ENCODE results near the gene TLE1.
"Not testable (repeated sequence)": the region's sequence is repeated elsewhere in the genome, so short reads cannot be mapped to it uniquely, and the experiment has no call there.

TLE1 gene

DNA sequence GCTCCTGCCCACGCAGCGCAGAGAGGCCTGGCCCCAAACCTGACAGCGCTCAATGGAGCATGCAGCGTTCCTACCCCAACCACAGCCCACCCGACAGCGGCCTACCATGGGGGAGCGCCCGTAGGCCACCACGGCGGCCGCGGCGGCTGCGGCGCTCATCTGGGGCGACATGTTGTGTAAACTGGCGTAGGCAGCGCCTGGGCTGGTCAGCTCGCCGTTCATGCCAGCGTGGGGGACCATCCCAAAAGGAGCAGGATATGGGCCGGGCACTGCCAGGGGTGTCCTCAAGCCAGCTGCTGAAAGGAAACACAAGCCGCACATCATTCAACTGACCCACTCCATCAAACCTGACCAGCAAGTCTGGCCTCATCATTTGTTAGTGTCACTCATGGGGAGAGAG lies 77.7 kb downstream of the TLE1 start:
- DNase-seq (ENCODE audit: low spot score), result no peak
- TF ChIP-seq, protein P1, sequence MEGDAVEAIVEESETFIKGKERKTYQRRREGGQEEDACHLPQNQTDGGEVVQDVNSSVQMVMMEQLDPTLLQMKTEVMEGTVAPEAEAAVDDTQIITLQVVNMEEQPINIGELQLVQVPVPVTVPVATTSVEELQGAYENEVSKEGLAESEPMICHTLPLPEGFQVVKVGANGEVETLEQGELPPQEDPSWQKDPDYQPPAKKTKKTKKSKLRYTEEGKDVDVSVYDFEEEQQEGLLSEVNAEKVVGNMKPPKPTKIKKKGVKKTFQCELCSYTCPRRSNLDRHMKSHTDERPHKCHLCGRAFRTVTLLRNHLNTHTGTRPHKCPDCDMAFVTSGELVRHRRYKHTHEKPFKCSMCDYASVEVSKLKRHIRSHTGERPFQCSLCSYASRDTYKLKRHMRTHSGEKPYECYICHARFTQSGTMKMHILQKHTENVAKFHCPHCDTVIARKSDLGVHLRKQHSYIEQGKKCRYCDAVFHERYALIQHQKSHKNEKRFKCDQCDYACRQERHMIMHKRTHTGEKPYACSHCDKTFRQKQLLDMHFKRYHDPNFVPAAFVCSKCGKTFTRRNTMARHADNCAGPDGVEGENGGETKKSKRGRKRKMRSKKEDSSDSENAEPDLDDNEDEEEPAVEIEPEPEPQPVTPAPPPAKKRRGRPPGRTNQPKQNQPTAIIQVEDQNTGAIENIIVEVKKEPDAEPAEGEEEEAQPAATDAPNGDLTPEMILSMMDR (IDR thresholded peaks at IDR 0.05; ENCODE audit: extremely low read depth, missing control alignments), result no peak

DNA sequence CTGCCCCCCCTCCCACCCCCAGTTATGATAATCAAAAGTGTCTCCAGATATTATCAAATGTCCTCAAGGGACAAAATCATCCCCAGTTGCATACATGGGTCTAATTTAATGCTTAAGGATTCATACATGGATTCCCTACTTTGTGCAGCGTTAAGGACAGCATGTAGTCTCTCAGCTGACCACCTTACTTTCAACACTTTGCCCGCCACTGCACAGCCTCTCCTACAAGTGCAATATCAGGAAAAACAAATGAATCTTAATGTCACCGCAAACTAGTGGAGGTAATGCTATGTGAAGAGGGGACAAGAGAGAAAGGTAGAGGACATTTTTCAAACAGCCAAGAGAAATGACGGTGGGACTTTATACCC lies 78.6 kb downstream of the TLE1 start:
- DNase-seq (ENCODE audit: low spot score), result no peak
- TF ChIP-seq, protein P1 (IDR thresholded peaks at IDR 0.05; ENCODE audit: extremely low read depth, missing control alignments), result no peak

DNA sequence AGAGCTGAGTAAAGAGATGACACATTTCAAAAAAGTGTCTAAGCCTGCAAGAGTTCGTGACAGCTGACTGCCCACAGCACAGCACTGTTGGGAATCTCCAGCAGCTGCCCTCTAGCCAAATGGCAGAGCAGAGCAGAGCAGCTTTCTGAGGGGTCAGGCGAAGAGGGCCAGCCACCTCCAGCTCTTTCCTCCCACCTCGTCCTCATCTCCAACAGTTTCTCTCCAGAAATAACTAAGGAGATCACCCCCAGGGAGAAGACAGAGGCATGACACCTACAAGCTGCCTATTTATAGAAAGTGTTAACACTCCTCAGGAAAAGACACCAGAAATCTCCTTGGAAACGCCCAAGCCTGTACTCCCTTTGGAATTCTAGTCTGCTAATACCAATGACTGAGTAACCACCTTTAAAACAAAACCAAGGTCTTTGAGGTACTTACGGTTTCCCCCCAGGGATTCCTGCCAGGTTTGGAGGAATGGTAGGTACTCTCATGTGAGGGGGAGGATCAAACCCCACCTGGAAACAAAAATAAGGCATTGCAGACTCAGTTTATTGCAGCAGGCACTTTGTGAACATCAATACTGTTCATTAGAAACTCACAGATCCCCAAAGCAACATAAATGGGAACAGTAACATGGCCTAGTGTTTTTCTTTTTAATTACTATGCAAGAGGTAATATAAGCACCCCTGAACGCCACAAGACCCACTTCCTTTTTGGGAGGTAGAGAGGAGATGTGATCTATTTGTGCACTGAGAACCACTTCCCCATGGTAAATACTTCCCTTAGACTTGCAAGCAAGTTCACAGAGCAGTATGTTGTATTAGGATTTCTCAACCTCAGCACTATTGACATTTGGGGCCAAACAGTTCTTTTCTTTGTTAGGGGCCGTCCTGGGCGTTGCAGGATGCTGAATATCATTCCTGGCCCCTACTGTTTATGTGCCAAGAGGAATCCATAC lies 79.3 kb downstream of the TLE1 start:
- DNase-seq (ENCODE audit: low spot score), result no peak
- TF ChIP-seq, protein P1 (IDR thresholded peaks at IDR 0.05; ENCODE audit: extremely low read depth, missing control alignments), result no peak

DNA sequence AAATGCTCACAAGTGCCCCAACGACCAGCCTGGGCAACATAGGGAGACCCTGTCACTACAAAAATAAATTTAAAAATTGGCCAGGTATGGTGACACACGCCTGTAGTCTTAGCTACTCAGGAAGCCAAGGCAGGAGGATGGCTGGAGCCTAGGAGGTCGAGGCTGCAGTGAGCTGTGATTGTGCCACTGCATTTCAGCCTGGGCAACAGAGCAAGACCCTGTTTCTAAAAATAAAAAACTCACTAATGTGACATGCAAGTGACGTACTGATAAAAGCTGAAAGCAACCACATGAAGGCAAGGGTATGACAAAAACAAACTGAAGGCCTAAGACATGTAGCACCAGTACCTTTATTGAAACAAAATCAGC lies 81.1 kb downstream of the TLE1 start:
- TF ChIP-seq, protein P1 (IDR thresholded peaks at IDR 0.05; ENCODE audit: extremely low read depth, missing control alignments), result no peak

DNA sequence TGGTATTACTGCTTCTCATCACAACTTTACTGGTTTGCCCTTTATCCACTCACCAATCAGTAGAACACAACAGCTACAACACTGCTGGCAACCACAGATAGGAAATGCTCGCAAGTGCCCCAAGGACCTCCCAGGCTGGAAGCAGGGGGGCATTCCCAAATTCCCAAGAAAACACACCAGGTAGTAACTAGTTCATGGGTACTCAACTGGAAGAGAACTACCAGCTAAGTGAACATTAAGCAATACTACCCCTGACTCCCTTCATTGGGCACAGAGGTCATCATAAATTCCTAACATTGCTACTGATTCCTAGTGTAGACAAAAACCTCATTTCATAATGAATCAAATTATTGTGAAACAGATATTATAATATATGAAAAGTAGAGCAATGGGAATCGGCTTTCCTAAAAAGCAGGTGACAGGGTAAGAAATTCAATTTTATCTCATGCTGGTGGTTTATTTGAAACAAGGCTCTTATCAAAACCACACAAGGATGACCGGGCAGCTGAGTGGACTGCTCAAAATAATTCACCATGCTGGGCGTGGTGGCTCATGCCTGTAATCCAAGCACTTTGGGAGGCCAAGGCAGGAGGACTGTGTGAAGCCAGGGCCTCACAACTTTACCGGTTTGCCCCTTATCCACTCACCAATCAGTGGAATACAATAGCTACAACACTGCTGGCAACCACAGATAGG lies 81.6 kb downstream of the TLE1 start:
- TF ChIP-seq, protein P1 (IDR thresholded peaks at IDR 0.05; ENCODE audit: extremely low read depth, missing control alignments), result no peak
- no peak for DNase-seq (ENCODE audit: low spot score)

More for the DNA sequence above, 81.1 kb downstream of the TLE1 start:
- no peak for DNase-seq (ENCODE audit: low spot score)

DNA sequence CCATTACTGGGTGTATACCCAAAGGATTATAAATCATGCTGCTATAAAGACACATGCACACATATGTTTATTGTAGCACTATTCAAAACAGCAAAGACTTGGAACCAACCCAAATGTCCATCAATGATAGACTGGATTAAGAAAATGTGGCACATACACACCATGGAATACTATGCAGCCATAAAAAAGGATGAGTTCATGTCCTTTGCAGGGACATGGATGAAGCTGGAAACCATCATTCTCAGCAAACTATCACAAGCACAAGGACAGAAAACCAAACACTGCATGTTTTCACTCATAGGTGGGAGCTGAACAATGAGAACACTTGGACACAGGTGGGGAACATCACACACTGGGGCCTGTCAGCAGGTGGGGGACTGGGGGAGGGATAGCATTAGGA lies 83.1 kb downstream of the TLE1 start:
- not testable (repeated sequence) for DNase-seq (ENCODE audit: low spot score)

DNA sequence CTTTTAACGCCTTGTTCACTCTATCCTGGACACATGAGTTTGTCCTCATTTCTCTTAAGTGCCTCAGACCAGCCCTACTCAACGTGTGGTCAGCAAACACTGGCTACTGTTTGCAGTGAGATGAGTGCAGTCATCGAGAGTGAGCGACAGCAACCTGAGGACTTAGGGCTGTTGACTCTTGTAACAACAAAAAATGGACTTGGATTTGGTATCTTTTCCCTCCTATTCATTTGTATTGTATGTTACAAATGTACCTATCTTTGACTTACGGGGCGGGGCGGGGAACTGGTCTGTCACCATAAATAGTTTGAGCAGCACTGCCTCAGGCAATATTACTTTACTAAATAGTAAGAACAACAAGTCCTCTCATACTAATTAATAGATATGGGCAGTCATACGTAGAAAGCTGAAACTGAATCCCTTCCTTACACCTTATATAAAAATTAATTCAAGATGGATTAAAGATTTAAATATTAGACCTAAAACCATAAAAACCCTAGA lies 84.1 kb downstream of the TLE1 start:
- DNase-seq (ENCODE audit: low spot score), result no peak

More for the DNA sequence above, 84.1 kb downstream of the TLE1 start:
- TF ChIP-seq, protein P1 (IDR thresholded peaks at IDR 0.05; ENCODE audit: extremely low read depth, missing control alignments), result no peak

Measured in GM20000 (cell line).